NCI-H1417 treated with DMSO at 0.1 percent for 48 hours (cell line): ENCODE measurements around the gene TM9SF2.
"Not testable (repeated sequence)": the region's sequence is repeated elsewhere in the genome, so short reads cannot be mapped to it uniquely, and the experiment has no call there.

Experiments
- DNase-seq: peaks from one replicate; lab custom pipeline; 2025; lab: John Stamatoyannopoulos, UW

TM9SF2 gene

DNA sequence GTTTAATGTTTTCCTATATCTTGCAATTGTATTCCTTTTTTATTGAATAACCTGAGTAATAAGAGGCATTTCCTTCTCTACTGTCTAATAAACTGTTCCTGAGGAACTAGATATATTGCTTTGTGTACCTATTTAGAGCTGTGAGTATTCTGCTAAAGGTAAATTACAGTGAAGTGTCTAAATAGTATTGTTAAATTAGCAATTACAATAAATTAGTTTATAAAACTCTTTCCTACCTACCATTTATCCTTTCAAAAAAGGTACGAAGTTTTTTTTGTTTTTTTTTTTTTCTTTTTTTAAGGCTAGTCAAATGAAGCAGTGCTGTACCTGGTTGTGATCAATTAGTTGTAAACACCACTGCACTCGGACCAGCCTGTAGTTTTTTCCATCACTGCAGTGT is 34.8 kb downstream of the TM9SF2 start:
- no peak for DNase-seq

DNA sequence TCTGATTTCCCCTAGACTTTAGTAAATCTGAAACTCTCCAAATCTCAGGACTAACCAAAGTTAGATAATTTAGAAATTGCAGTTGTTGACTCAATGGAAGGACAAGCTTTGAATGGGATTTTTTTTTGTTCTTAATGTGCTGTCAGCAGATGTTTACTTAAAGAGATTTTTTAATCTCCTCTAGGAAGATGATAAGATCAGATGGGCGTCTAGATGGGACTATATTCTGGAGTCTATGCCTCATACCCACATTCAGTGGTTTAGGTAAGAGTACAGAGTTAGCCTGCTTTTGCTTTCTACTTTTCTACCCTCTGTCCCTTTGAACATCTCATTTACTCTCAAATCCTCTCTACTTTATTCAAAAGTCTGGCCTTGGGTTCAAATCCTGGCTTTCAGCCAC is 39.3 kb downstream of the TM9SF2 start:
- DNase-seq = no peak

DNA sequence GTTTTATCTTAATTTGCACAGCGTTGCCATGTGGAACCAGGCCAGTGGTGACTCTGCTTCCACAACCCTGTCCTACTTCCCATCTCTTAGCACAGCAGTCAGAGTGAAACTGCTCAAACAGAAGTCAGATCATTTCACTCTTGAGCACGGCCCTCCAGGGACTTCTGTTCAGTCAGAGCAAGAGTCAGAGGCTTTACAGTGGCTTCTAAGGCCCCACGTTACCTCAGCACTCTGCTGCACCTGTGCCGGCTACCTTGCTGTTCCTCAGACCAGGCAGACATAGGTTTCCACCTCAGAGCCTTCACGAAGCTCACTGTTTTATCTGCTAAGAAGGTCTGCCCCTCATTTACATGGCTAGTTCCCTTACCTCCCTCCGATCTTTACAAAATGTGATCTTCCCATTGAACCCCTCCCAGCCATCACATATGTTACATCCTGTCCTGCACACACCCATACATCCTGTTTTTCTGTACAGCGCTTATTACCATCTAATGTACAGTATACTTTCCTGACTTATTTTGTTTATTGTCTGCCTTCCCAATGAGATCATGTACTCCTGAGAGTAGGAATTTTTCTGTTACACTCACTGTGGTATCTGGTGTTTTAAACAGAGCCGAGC is 41.6 kb downstream of the TM9SF2 start:
- DNase-seq = no peak

DNA sequence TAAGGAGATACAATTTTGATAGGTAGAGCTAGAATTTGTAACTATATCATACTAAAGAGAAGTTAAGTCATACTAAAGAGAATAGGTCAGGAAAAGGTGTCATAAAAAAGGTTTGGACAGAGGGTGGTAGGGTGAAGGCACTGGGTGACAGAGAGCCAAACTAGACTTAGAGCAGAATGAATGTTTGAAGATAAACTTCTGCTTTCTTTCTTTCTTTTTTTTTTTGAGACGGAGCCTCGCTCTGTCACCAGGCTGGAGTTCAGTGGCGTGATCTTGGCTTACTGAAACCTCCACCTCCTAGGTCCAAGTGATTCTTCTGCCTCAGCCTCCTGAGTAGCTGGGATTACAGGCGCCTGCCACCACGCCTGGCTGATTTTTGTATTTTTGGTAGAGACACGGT is 44.1 kb downstream of the TM9SF2 start:
- no peak for DNase-seq

DNA sequence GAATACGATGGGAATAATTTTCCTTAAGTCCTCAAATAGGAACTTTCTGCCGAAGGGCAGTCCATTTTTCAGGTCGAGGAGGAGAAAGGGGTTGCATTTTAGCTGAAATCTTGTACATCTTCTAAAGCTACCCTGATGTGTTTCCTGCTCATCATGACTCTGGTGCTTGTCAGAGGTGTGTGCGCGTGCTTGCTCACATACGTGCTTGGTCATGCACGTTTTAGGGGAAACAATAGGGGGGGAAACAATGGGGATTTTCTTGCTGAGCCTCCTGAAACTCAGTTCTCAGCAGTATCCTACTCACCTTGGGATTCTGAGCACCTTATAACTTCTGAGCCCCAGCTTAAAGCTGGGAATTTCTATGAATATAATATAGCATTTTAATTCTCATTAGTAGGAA is 44.7 kb downstream of the TM9SF2 start:
- DNase-seq = no peak

DNA sequence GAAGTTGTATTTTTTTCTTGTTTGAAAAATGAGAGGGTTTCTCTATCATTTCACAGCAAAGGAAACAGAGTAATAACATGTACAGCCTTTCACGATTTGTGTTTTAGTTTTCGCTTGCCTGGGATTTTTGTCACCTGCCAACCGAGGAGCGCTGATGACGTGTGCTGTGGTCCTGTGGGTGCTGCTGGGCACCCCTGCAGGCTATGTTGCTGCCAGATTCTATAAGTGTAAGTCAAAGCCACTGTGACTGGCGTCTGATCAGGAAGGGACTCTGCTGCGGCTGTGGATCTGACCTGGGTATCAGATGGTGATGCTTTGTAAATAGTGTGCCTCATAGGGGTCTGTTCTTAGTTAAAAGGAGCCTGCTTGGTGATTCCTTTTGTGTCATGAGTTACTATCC is 45.6 kb downstream of the TM9SF2 start:
- no peak for DNase-seq

DNA sequence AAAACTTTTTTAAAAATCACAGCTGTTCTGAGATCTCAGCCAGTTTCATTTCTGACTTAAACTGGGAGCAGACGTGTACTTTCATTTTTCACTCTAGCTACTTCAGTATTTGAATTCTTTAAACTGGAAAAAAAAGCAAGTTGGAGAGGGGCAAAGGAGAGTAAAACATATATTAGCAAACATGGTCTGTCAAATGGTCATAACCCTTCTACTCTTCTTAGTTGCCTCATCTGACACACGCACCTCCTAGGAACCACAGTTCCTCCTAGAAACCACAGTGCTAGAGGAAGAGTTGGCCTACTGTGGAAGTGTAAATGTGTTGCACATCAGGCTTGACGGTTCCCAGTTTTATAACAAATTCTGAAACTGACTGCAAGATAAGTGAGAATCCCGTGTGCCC is 47.2 kb downstream of the TM9SF2 start:
- DNase-seq = no peak

DNA sequence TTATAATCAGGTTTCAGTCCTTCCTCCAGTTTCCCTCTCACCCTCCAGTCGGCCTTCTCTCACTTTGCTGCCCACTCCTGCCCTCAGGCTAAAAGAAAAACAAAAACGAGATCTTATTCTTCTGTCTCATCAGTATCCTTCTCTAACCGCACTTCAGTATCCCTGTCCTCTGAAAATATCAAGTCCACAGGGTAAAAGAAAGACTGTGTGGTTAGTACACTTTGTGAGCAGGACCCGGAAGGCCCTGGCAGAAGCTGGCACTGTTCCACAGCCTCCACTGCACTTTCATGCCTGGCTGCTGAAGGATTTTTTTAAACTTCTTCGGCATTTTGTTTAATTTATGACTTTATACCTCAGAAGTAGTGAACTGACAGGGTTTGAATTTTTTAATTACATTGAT is 51.8 kb downstream of the TM9SF2 start:
- no peak for DNase-seq

DNA sequence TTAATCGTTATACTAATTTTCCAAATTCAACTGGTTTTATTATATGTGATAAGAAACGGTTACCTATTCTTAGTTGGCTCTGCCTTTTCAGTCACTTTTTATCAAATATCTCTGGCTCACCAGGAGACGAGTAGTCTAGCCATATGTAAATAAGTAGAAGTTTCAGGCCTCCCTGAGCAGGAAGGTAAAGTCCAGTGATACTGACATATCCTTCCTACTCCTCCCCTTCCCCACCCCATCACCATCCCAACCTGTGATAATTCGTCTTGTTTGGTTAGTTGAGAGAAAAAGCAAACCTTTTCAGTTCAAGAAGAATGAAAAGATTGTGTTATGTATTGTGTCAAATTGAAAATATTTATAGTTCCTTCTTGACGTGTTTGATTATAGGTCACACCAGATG is 53.9 kb downstream of the TM9SF2 start:
- no peak for DNase-seq

DNA sequence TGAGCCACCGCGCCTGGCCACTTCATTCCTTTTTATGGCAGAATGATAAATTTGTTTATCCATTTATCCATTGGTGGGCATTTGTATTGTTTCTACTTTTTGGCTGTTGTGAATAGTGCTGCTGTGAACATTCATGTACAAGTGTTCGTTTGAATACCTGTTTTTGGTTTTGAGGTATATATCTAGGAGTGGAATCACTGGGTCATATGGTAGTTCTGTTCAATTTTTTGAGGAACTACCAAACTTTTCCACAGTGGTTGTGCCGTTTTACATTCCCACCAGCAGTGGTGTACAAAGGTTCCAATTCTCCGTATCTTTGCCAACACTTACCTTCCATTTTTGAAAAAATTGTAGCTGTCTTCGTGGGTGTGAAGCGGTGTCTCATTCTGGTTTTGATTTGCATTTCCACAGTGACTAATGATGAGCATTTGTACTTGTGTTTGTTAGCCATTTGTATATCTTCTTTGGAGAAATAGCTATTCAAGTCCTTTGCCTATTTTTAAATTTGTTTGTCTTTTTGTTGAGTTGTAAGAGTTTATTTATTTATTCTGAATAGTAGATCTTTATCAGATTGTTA is 55.7 kb downstream of the TM9SF2 start:
- DNase-seq = no peak

DNA sequence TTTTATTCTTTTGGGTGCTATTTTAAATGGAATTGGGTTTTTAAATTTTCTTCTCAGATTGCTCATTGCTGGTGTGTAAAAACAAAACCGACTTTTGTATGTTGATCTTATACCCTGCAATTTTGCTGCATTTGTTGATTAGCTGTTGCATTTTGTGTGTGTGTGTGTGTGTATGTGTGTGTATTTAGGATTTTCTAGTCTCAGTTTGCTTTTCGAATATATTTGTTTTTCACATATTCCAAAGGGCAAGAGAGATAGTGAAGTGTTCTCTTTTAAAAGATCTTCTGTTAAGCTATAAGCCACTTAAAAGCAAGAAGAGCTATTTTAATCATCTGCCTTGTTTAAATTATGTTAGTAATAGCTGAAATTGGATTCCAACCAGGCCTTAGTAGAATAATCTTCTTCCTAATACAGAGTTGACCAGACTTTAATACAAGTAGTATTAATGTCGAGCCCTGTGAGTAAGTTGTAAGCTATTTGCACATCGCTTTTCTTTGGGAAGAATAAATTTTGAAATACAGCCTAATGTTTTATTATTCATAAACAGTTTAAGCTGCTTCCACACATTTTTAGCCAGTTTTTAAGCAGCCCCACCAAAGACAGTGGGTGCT is 57.4 kb downstream of the TM9SF2 start:
- no peak for DNase-seq

DNA sequence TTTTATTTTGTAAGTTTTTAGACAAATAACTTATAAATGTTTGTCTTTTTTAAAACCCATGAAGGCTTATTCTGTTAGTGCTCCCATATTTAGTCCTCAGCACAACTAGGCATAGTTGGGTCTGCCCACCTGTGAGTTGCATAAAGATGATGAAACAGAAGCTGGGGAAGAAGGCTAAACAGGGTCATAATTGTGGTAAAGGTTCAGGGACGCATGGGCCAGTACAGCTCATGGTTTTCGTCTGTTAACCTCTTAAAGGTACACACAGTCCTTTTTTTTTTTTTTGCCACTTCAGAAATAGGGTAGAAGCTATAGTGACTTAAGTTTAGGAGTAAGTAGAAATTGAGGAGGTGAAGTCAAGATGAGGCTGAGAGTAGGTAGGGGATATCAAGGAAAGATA is 58.3 kb downstream of the TM9SF2 start:
- DNase-seq = no peak

DNA sequence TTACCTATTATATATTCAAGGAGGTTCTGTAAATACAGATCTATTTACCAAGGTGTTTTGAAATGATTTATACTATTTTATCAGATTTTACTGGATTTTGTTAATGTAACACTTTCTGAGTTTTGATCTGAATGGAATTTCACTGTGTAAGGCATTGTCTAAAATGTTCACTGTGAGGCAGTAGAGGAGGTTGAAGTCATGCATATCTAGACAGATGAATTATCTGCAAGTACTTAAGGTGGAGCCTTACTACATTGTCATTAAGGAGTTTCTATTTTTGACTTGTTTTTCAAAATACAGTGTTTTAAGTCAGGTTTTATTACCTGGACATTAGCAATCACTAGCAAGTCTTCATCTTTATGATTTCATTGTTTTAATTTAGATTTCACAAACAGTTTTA is 62.1 kb downstream of the TM9SF2 start:
- DNase-seq = no peak

DNA sequence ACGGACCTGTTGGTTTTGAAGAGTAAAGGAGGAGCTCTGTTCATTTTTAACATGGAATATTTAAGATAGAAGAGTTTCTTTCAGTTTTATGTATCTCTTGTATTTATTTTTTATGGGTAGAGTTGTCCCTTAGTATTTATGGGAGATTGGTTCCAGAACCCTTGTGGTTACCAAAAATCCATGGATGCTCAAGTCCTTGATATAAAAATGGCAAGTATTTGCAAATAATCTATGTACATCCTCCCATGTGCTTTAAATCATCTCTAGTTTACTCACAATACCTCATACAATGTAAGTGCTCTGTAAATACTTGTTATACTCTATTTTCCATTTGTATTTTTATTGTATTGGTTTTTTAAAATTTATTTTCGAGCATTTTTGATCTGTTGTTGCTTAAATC is 63.1 kb downstream of the TM9SF2 start:
- DNase-seq = no peak

DNA sequence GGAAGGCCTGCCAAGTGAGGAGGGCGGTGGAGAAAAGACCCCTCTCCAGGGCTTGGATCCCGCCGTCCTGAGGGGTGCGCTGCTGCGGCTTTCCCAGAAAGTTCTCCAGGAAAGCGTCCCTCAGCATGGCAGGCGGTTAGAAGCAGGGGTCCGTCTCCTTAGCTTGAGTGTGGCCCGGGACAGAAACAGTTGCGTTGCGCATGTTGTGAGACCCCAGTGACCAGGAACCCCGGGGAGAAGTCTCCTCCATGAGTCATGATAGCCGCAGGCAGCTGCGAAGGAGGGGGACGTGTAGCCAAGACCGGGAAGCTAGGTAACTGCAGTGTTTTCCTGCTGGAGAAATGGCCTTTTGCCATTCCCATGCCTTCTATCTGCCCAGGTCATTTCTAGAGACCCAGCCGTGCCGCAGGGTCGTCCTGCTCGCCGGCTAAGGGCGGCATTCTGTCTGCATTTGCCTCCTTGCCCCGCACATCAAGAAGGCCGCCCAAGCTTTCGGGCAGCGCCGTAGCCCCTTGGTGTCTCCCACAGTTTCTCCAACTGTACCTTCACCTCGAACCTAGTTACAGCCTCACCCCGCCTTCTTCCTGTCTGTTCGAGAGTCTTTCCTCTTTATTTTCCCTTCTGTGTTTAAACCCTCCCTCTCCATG is 64.3 kb downstream of the TM9SF2 start:
- no peak for DNase-seq

DNA sequence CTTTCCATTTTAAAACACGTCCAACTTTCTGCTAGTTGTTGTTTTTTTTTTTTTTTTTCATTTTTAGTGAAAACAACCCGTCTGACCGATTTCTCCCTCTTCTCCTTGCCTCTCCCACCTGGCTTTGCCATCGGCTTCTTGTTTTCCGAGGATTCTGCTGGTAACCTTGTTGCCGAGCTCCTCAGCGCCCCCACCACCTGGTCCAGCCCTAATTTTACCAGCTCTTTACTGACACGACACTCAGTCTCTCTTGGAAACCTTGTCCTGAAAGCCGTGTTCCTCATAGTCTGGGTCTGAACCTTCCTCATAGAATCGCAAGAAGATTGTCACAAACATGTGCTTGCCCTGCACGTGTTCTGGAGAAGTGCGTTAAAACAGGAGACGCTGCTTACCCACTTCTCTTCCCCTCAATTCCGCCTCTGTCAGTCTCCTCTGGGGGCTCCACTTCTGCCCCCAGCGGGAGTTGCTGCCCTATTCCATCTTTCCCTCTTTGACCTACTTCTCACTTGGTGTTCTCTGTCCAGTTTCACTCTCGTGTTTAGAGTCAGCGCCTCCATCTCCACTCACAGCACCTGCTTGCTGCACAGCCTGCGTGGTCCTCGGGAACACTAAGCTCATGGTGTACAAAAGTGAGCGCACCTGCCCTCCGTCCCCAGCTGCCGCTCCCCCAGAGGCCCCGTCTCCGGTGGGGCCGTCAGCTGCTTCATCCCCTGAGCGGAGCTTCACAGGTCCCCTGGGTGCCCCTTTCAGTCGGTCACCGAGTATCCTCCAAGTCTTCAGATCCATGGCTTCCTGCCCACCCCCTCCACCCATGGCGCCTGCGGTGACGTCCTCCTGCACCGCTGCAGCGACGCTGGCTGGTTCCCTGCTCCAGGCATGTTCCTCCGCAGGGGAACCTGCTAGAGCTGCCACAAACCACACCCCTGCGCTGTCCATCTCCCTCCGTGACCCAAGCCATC is 65.1 kb downstream of the TM9SF2 start:
- no peak for DNase-seq

DNA sequence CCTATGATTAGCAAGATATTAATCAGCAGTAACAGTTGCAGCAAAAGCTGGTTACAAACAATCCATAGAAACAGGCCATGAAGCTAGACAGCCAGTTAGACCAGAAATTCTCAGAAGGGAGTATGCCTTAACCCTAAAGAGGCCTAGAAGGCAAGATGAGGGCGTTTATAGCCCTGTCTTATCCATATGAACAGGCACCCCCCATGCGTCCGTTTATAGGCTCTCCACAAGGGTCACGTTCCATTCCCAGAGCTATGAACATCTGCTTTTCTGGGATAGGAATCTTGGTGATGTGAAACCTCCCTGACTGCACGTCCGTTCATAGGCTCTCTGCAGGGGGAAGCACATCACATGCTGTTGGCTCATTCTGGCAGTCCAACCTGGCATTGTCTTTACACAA is 67.6 kb downstream of the TM9SF2 start:
- not testable (repeated sequence) for DNase-seq

DNA sequence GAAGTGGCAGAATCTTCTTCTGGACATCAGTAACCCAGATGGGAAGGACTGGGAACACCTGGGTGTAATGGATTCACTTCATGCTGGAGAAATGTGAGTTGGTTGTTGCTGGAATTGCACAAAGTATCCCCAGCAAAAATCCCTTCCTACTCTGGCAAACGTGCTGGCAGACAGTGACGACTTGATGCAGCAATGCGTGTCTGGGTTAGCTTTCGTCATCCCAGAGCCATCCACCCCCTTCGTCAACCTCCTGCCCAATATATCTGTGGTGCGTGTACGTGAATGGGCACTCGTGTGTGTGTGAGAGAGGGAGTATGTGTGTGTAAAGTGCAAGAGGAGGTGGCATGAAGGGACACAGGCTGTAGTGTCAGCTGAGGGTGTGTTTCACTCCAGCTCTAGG is 70.9 kb downstream of the TM9SF2 start:
- DNase-seq = no peak

DNA sequence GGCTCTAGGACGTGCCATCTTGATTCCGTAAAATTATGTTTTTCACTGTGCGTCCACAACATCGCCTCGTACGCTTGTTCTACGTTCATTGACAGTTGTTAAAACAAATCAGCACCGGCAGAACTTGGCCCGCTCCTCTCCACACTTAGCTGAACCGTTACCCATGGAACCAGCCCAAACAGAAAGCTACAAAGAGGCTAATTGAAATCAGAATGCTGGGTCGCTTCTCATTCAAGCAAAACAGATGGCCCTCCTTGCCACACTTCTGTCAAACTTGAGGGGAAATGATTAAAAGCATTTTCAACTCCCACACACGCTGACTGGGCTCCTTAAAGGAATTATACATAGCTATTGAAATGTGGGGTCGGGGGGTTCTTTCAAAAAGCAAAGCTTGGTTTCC is 71.6 kb downstream of the TM9SF2 start:
- DNase-seq = no peak

DNA sequence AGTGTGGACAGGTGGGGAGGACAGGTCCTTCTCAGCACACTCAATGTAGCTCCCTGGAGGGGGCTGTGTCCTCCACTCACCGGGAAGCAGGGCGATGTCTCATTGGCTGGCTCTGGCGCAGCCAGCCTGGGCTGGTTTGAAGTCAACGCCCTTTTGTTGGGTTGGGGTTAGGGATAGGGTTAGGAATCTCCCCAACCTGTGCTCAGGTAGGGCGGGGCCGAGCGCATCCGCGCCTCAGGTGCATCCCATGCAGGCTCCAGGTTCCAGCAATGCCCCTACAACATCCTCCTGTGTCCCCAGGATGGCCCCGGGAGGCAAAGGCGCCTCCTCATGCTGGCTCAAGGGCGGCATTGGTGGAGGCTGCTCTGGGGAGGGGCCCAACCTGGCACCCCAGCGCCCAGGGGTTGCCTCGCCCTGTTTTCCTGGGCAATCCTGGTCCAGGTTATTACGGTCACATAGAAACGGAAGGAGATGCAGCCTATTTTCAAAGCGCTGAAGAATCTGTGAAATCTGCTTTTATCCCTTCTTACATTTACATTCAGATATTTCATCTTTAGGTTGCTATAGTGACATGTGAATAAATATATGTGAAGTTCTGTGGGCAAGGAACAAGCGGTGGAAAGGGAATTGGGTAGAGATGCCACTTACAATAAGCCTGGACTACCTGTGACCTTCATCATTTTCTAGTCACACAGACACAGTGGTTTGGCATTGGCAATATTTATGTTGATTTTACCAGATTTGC is 74.3 kb downstream of the TM9SF2 start:
- DNase-seq = no peak
